ENCODE results near the gene ZSCAN23. TPM values are rescaled to one million over a fixed set of nuclear protein-coding genes. Genes with fewer than 3 reads are reported as not detected.

Gene ZSCAN23
- total and polyA plus RNA-seq, 9 of the 15 experiments (the other 6 are each of a cell fraction or from before 2014, with no cell fraction given) = 0.05 to 0.29 (median 0.21) TPM; not detected in 1

- no peak for TF ChIP-seq MEF2A (IDR thresholded peaks at IDR 0.05; ENCODE audit: control insufficient read depth, low read depth, low read length)
- no peak for TF ChIP-seq MEF2D (tag; conservative IDR thresholded peaks at IDR 0.05; ENCODE audit: low read depth)
- peak in 1 of 2 experiments; percentile 32; a peak in 1 of 4 replicates for TF ChIP-seq RCOR1 (IDR thresholded peaks at IDR 0.05; ENCODE audit: borderline replicate concordance in 1 of 2, low read depth in 2 of 2, low read length in 2 of 2)
- TF ChIP-seq ZC3H8 (IDR thresholded peaks at IDR 0.05) = no peak
- TF ChIP-seq POLR2G (IDR thresholded peaks at IDR 0.05; ENCODE audit: low read depth, low read length) = peak; percentile 94
- no peak; the same call in 1 of the 2 replicates for TF ChIP-seq MECOM (CRISPR knock-in tag; IDR thresholded peaks at IDR 0.05)
- TF ChIP-seq ZNF551 (CRISPR knock-in tag; IDR thresholded peaks at IDR 0.05) = no peak
- TF ChIP-seq FOXO4 (CRISPR knock-in tag; IDR thresholded peaks at IDR 0.05) = no peak
- no peak for TF ChIP-seq ZNF407 (IDR thresholded peaks at IDR 0.05; ENCODE audit: low read depth)
- TF ChIP-seq PATZ1 (CRISPR knock-in tag; IDR thresholded peaks at IDR 0.05; ENCODE audit: borderline replicate concordance) = no peak
- TF ChIP-seq SNAPC5 (CRISPR knock-in tag; IDR thresholded peaks at IDR 0.05) = no peak
- no peak for TF ChIP-seq PYGO2 (tag; IDR thresholded peaks at IDR 0.05)
- TF ChIP-seq GTF2A2 (tag; IDR thresholded peaks at IDR 0.05) = no peak
- peak; percentile 78 for TF ChIP-seq TAF1 (IDR thresholded peaks at IDR 0.05; ENCODE audit: control insufficient read depth, extremely low read depth, insufficient read depth, low read length, severe bottlenecking)
- TF ChIP-seq TBP (optimal IDR thresholded peaks at IDR 0.05; ENCODE audit: low read depth, low read length) = peak; percentile 44
Measured at GRCh38 chr6:28489366-28490204, 46.3 kb upstream of the ZSCAN23 start (continued).
